Liver (tissue), 3 donors: ENCODE measurements around the gene KYNU.

Source experiments
- FOXA2 ChIP-seq: IDR thresholded peaks from 2 replicates; pipeline ENCODE4 v1.6.1; 2016; ENCODE audit warnings: antibody characterized with exemption
- GABPA ChIP-seq, 2 donors: IDR thresholded peaks in 1 of 2; conservative IDR thresholded peaks in 1 of 2; 2 replicates each; pipeline ENCODE4 v1.6.1; 2016; ENCODE audit warnings: antibody characterized with exemption in 2 of 2, mild to moderate bottlenecking in 1 of 2, moderate library complexity in 1 of 2
- HNF4G ChIP-seq: IDR thresholded peaks from 2 replicates; pipeline ENCODE4 v1.6.1; 2016; ENCODE audit warnings: antibody characterized with exemption
- JUND ChIP-seq, 2 donors: IDR thresholded peaks; 2 replicates each; pipeline ENCODE4 v1.6.1; 2016; ENCODE audit warnings: antibody characterized with exemption in 2 of 2
- RAD21 ChIP-seq, 2 donors: IDR thresholded peaks; 2 replicates each; pipeline ENCODE4 v1.6.1; 2016; ENCODE audit warnings: antibody characterized with exemption in 2 of 2, mild to moderate bottlenecking in 2 of 2
- RXRA ChIP-seq, 2 donors: IDR thresholded peaks; 2 replicates each; pipeline ENCODE4 v1.6.1; 2017 to 2018; ENCODE audit warnings: antibody characterized with exemption in 2 of 2, mild to moderate bottlenecking in 1 of 2
- SP1 ChIP-seq: IDR thresholded peaks from 2 replicates; pipeline ENCODE4 v1.6.1; 2018; ENCODE audit warnings: antibody characterized with exemption, mild to moderate bottlenecking
- TAF1 ChIP-seq: conservative IDR thresholded peaks from 2 replicates; pipeline ENCODE4 v1.6.1; 2016; ENCODE audit warnings: antibody characterized with exemption, mild to moderate bottlenecking
- YY1 ChIP-seq: IDR thresholded peaks from 2 replicates; pipeline ENCODE4 v1.6.1; 2016; ENCODE audit warnings: antibody characterized with exemption, mild to moderate bottlenecking
- TF ChIP-seq, protein P1 (sequence below): fragments of 150-350 bp; IDR thresholded peaks from 2 replicates; pipeline ENCODE4 v1.5.1; 2017; ENCODE audit warnings: improper control_type of control experiment, low read depth, low read length; ENCODE audit not compliant: missing input control
- TF ChIP-seq, protein P2 (sequence below): IDR thresholded peaks from 2 replicates; pipeline ENCODE4 v1.6.1; 2016; ENCODE audit warnings: antibody characterized with exemption
- TF ChIP-seq, protein P3 (sequence below): IDR thresholded peaks from 2 replicates; pipeline ENCODE4 v1.6.1; 2016; ENCODE audit warnings: antibody characterized with exemption
- TF ChIP-seq, protein P4 (sequence below): IDR thresholded peaks from 2 replicates; pipeline ENCODE4 v1.6.1; 2016; ENCODE audit warnings: antibody characterized with exemption
- TF ChIP-seq, protein P5 (sequence below): IDR thresholded peaks from 2 replicates; pipeline ENCODE4 v1.6.1; 2016; ENCODE audit warnings: antibody characterized with exemption, mild to moderate bottlenecking
- donor health status: healthy.
- donor health status: healthy.

DNA sequence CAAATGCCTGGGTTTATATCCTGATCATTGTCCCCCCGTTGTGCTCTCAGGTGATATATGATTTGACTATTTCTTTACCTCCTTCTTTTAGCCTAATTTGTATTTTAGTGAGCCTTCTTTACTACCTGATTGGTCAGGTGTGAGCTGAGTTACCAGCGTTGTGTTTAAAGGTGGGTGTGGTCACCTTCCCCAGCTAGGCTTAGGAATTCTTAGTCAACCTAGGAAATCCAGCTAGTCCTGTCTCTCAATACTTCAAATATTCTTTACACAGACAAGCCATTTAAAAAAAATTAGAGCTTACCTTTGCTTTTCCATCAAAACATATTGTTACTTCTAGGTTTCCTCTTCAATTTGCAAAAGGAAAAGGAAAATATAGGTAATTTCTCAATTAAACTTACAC lies 30.2 kb downstream of the KYNU start:
- TF ChIP-seq, protein P1, sequence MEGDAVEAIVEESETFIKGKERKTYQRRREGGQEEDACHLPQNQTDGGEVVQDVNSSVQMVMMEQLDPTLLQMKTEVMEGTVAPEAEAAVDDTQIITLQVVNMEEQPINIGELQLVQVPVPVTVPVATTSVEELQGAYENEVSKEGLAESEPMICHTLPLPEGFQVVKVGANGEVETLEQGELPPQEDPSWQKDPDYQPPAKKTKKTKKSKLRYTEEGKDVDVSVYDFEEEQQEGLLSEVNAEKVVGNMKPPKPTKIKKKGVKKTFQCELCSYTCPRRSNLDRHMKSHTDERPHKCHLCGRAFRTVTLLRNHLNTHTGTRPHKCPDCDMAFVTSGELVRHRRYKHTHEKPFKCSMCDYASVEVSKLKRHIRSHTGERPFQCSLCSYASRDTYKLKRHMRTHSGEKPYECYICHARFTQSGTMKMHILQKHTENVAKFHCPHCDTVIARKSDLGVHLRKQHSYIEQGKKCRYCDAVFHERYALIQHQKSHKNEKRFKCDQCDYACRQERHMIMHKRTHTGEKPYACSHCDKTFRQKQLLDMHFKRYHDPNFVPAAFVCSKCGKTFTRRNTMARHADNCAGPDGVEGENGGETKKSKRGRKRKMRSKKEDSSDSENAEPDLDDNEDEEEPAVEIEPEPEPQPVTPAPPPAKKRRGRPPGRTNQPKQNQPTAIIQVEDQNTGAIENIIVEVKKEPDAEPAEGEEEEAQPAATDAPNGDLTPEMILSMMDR, result no peak
- TF ChIP-seq, protein P2, sequence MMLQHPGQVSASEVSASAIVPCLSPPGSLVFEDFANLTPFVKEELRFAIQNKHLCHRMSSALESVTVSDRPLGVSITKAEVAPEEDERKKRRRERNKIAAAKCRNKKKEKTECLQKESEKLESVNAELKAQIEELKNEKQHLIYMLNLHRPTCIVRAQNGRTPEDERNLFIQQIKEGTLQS, result no peak
- no peak for TF ChIP-seq SP1
- TF ChIP-seq, protein P3, sequence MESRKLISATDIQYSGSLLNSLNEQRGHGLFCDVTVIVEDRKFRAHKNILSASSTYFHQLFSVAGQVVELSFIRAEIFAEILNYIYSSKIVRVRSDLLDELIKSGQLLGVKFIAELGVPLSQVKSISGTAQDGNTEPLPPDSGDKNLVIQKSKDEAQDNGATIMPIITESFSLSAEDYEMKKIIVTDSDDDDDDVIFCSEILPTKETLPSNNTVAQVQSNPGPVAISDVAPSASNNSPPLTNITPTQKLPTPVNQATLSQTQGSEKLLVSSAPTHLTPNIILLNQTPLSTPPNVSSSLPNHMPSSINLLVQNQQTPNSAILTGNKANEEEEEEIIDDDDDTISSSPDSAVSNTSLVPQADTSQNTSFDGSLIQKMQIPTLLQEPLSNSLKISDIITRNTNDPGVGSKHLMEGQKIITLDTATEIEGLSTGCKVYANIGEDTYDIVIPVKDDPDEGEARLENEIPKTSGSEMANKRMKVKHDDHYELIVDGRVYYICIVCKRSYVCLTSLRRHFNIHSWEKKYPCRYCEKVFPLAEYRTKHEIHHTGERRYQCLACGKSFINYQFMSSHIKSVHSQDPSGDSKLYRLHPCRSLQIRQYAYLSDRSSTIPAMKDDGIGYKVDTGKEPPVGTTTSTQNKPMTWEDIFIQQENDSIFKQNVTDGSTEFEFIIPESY, result no peak
- no peak for TF ChIP-seq YY1
- no peak for TF ChIP-seq RAD21 (IDR thresholded peaks at IDR 0.05)
- no peak for TF ChIP-seq TAF1
- TF ChIP-seq FOXA2, result no peak
- no peak for TF ChIP-seq GABPA (IDR thresholded peaks at IDR 0.05 in 1 of 2, conservative IDR thresholded peaks at IDR 0.05 in 1 of 2)
- TF ChIP-seq, protein P4, sequence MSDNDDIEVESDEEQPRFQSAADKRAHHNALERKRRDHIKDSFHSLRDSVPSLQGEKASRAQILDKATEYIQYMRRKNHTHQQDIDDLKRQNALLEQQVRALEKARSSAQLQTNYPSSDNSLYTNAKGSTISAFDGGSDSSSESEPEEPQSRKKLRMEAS, result no peak
- no peak for TF ChIP-seq RXRA (IDR thresholded peaks at IDR 0.05)
- TF ChIP-seq, protein P5, sequence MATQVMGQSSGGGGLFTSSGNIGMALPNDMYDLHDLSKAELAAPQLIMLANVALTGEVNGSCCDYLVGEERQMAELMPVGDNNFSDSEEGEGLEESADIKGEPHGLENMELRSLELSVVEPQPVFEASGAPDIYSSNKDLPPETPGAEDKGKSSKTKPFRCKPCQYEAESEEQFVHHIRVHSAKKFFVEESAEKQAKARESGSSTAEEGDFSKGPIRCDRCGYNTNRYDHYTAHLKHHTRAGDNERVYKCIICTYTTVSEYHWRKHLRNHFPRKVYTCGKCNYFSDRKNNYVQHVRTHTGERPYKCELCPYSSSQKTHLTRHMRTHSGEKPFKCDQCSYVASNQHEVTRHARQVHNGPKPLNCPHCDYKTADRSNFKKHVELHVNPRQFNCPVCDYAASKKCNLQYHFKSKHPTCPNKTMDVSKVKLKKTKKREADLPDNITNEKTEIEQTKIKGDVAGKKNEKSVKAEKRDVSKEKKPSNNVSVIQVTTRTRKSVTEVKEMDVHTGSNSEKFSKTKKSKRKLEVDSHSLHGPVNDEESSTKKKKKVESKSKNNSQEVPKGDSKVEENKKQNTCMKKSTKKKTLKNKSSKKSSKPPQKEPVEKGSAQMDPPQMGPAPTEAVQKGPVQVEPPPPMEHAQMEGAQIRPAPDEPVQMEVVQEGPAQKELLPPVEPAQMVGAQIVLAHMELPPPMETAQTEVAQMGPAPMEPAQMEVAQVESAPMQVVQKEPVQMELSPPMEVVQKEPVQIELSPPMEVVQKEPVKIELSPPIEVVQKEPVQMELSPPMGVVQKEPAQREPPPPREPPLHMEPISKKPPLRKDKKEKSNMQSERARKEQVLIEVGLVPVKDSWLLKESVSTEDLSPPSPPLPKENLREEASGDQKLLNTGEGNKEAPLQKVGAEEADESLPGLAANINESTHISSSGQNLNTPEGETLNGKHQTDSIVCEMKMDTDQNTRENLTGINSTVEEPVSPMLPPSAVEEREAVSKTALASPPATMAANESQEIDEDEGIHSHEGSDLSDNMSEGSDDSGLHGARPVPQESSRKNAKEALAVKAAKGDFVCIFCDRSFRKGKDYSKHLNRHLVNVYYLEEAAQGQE, result no peak
- TF ChIP-seq JUND (IDR thresholded peaks at IDR 0.05), result no peak
- TF ChIP-seq HNF4G, result no peak
